Activated CD4-positive, alpha-beta T cell treated with anti-CD3 and anti-CD28 coated beads, Interleukin-2, Interleukin-4, amounts not matched to agents 100 ng/mL and 50 ng/mL, durations not matched to agents 16 hours and 8 hours (primary cell): Measurements from ENCODE around the gene ALX3.
"Not testable (repeated sequence)": the region's sequence is repeated elsewhere in the genome, so short reads cannot be mapped to it uniquely, and the experiment has no call there.

Source experiments
- DNase-seq: peaks from one replicate; pipeline ENCODE4 v3.0.0-alpha.2; 2020; ENCODE audit warnings: low spot score

The ALX3 gene

DNA sequence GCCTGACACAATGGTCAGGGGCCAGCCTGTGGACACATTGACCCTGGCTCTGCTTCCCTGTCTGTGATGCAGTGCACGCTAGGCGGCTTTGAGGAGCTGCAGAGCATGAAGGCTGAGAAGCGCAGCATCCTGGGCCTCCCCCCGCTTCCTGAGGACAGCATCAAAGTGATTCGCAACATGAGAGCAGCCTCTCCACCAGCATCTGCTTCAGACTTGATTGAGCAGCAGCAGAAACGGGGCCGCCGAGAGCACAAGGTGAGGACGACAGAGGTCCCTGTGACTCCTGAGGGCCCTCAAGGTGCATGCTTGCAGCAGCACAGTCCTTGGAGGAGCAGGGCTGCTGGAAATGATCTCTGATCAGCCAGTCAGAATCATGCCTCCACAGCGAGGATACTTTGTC lies 27.5 kb downstream of the ALX3 start:
- DNase-seq, result no peak

DNA sequence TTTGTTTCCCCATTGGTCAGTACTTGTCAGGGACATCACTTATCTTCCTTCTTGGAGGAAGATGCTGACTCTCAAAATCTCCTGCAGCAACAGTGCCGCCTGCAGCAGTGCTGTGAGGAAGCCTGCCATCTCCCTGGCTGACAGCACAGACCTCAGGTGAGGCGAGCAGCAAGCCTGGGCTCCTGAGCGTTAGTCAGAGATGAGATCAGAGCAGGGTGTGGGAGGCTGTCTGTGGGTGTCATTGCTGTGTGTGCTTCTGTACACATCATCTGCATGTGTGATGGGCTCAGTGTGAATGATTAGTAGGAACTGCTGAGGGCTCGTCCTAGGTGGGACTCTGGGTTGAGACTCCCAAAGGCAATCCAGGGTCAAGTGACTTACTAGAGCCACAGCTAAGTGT lies 29.9 kb downstream of the ALX3 start:
- no peak for DNase-seq

DNA sequence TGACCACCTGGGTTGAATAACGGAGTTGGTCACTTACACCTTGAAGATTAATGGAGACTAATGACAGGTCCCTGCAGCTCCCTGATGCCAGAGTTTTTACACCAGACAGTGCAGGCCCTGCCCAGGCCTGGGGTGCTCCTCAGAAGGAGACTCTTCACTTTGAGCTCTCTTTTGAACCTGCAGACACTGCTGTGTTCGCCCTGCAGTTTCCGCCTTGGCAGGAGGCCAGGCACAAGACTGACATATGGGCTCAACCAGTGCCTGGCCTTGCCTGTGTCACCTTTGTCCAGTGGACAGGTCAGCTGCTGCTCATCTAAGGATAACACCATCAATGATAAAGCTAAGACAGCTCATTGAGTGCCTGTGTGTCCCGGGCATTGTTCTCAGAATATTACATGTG lies 30.8 kb downstream of the ALX3 start:
- no peak for DNase-seq

DNA sequence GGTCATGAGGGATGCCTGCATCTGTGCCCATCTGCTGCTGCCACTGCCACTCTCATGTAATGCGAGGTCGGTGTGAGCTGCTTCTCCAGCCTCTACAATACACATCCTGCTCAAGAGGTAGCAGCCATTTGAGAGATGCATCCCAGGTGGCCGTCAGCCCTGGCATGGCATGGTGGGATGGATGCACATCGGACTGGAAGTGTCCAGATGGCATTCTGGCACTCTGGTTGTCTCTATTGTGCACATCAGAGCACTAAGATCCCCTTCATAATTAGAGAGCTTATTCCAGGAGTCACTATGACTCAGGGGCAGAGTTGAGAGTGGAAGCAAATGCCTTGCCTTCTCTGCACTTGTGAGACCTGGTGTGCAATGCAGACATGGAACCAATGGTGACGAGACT lies 32.2 kb downstream of the ALX3 start:
- DNase-seq, result no peak

DNA sequence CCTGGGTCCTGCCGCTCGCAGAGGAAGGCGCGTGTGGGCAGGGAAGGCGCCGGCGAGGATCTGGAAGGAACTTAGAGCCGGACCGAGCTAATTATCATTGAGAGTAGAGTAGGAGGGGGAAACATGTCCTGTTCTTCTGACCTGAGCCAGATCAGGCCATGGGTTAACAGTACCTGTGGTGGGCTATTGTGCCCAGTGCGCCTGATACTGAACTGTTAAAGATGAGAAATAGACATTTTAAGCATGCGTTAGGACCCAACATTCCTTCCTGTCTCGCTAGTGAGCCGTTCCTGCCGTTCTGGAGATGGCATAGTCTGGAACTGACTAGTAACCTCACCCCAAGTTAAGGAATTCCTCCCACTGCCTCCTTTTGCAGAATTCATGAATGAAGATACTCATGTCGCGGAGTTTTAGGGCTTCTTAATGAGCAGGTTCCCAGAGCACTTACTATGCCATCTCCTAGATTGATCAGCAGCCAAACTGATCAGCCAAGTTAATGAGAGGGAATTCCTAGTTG lies 35.2 kb downstream of the ALX3 start:
- no peak for DNase-seq

DNA sequence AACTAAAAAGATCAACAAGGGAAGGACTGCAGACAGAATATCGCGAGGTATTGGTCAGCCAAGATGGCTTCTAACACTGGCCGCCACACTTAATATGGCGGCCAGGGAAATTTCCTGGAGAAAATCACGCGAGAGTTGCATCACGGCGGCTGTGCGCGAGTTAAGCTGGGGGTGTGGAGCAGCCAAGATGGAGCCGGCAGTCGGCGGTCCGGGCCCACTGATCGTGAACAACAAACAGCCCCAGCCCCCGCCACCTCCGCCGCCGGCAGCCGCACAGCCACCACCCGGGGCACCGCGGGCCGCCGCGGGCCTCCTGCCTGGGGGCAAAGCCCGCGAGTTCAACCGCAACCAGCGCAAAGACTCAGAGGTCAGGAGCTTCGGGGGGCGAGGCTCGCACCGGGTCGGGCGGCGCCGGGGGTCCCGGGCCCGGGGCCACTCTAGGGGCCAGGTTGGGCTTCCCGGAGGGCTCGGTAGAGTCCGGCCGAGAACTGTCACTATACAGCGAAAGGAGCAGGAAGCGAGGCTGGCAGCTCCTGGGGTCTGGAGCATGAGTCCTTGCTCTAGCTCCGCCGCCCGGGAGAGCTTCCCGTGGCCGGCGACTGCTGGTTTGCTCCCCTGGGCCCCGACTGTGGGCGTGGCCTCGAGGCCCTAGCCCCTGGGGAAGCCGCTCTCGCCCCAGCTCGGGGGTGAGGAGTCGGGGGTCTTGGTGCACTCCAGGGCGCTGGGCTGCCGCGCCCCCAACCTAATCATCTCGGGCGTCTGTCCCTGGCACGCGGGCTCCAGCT lies 35.8 kb downstream of the ALX3 start, which contains the start of gene STRIP1:
TSS of gene STRIP1 (plus strand) at position 174 of the 785 bp plus-strand sequence. CDS start at position 188, 14 bp downstream.
- peak; percentile 96 for DNase-seq

DNA sequence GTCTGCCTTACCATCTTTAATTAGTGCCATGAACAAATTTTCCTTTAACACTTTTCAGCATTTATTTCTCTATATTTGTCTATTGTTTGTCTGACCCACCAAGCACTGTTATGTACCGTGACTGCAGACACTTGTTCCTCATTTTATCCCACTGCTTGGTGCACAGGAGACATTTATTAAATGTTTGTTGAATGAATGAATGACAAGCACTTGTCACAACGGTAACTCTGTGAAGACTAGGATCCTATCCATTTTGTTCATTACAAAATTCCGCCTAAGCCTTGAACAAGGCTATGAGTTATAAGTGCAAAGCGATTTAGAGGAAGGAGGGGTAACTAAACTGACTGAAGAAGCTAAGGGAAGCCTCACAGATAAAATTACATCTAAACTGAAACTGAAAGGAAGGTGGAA lies 36.4 kb downstream of the ALX3 start:
- no peak for DNase-seq

DNA sequence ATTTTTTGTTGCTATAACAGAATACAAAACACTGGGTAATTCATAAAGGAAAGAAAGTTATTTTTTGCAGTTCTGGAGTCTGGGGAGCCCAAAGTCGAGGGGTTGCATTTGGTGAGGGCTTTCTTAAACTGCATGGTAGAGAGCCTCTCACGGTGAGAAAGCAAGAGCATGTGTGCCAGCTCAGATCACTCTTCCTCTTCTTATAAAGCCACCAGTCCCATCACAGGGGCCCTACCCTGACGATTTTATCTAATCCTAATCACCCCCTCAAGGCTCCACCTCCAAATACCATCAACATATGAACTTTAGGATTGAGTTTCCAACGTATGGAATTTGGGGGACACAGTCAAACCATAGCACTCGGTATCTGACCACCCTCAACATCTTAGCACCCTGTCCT lies 37.1 kb downstream of the ALX3 start:
- no peak for DNase-seq

DNA sequence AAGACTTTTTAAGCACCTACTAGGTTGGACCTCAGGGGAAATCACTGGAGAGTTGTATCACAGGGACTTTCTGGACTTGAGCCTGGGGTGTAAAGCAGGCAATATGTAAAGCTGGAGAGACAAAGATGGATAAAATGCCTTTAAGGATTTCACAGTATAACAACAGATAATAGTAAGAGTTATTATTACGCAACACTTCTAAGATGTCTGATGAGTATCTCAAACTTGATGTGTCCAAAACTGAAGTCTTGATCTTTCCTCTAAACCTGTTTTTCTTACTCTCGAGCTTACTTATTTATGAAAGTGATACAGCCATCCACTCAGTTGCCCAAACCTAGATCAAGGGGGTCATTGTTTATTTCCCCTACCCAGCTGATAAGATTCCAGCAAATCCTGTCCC lies 38.1 kb downstream of the ALX3 start:
- no peak for DNase-seq

DNA sequence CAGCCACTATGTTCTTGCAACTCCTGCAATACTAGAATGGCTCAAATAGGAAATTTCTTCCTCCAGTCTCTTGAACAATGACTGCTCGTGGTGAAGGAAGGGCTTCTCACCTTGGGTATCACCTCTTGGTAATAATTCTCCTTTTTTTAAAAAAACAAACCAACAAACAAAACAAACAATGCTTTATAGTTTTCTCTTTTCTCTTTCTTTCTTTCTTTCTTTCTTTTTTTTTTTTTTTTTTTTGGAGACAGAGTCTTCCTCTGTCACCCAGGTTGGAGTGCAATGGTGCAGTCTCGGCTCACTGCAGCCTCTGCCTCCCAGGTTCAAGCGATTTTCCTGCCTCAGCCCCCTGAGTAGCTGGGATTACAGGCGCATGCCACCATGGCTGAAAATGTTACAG lies 39.8 kb downstream of the ALX3 start:
- not testable (repeated sequence) for DNase-seq

DNA sequence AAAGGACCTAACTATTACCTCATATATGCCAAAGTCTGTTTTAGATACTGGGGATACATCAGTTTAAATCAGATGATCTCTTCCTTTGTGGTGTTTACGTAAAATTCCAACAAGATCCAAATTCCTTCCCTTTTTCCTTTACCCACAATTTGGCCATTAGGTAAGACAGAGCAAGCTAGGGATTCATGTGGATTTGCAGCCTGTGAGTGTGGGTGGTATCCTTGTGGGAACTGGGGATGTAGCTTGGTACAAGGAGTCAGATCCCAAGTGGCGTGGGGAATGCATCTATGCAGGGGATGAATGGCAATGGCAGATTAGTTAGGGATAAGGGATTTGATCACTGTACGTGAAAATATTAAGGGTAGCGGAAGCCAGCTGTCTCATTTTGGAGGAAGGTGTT lies 45.9 kb downstream of the ALX3 start:
- no peak for DNase-seq

DNA sequence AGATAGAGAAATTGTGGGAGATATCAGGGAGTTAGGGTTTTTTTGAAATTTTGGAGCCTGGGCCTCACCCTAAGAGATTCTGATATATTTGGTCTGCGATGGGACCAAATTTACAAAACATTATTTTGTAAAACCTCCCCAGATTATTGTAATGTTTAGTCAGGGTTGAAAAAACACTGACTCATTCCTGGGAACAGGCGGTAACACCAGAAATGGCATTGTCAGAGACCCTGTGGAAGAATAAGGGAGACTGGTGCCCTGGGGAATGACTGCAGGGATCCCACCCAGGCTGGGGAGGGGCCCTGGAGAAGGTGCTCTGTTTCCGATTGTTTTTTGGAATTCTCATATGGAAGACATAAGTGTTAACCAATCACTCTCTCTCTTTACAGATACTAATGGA lies 49.2 kb downstream of the ALX3 start:
- DNase-seq, result no peak

DNA sequence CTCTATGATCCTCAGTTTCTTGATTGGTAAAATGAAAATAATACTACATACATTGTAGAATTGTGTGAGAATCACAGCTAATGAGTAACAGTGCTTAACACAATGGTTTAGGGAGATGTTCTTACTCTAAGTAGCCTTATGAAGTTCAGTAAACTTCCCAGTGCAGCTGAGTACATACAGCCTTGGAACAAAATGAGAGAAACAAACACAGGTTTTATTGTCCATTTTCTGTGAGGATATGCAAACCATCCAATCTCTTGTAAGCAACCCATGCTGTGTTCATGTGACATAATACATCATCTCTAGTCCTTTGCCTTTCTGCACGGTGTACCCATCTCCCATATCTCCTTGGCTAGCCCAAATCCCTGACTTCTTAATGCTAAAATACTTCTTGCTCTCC lies 50.7 kb downstream of the ALX3 start:
- no peak for DNase-seq

DNA sequence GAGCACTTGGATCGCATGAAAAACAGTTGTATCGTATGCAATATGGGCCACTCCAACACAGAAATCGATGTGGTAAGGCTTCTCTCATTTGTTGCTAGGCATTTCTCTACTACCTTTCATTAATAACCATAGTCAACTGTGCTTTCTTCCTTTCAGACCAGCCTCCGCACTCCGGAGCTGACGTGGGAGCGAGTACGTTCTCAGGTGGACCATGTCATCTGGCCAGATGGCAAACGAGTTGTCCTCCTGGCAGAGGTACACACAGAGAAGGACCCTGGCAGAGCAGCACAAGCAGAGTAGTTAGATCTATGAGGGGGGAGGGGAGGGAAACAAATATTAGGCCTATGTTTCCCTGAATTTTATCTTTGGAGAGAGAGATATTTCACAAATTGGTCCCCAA lies 52.1 kb downstream of the ALX3 start:
- no peak for DNase-seq

DNA sequence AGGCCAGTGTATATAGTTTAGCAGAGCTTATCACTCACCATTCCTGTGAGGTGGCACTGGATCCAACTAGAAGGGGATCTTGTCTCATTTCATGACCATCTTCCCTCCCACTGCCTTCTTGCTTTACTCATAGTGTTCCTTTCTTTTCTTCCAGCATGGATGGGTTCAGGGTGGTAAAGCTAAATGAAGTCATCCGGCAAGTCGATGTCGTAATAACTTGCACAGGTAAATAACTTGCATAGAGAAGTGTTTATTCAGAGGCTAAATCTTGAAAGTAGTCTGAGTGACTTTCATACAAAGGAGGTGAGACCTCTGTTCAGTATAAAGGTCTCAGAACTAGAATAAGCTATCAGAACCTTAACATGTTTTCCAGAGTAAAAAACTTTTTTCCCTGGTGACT lies 52.7 kb downstream of the ALX3 start:
- no peak for DNase-seq

DNA sequence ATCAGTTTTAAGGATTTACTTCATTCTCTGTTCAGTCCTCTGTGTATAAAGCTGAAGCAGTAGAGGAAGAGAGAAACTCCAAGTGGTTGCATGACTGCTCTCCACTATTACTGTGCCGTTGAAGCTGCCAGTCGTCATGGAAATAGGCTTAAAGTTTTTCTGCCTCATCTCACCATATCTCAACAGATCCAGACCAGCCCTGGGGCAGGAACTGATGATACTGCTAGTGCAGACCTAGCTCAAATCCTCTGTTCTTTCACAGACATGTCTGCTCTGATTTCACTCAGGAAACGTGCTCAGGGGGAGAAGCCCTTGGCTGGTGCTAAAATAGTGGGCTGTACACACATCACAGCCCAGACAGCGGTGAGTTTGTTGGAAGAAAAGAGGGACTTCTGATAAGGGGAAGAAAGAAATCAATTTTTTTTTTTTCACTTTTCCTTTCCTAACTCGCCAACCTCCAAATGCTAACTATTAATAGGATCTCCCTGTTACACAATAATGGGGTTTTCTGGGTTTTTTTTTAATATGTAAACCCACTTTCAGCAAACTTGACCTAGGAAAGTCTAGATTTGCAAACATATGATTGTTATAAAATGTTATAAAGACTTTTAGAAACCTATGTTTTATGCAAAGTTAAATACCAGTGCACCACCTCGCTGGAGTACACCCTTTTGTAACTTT lies 58.2 kb downstream of the ALX3 start:
- no peak for DNase-seq

DNA sequence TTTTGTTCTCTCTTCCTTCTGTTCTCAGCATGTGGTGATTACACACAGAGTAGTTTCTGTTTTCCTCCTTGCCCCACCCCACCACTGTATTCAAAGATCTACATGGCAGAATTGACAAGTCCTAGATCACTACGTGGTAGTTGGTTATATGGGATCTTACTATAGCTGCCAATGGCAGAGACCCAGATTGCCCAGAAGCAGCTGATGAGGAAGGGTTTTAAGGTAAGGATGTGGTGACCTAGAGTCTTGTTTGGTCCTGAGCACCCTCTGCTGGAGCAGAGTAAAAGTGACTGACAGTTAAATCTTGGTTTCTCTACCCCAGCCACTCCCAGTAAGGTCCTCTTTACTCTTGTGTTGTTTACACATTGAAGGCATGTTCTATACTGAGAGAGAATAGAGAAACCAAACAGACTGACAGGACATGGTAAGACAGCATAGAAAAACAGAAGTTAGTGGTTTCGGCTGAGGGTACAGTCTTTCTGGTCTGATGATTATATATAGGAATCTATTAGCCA lies 58.9 kb downstream of the ALX3 start:
- DNase-seq, result peak; percentile 46
